K562 (cell line): Measurements from ENCODE around the gene IL9. TPM values are rescaled to one million over a fixed set of nuclear protein-coding genes. Genes with fewer than 3 reads are reported as not detected.

ENCODE experiments used
- ATAC-seq: fragments of 200-7000 bp; cut with Tn5 transposase; 3 replicates; pipeline ENCODE4 v1.9.1; 2020; ENCODE audit warnings: moderate library complexity
- BruUV-seq: library from RNA; stranded (reverse); fragments of 400-500 nt; replicated peaks from 2 replicates; lab custom pipeline; 2021; lab: Mats Ljungman, UMichigan
- CTCF ChIA-PET: fragments of 300-600 bp; formaldehyde crosslinking; extraction: SDS; loops from one replicate; lab custom pipeline; 2021; ENCODE audit warnings: low intra/inter-chr PET ratio; lab: Yijun Ruan, JAX
- POLR2A ChIA-PET: fragments of 300-600, 350-650 bp; sonication (Branson Sonifier 250); formaldehyde crosslinking; extraction: SDS; loops from one replicate; lab custom pipeline; 2021; ENCODE audit warnings: antibody characterized with exemption, inconsistent platforms; lab: Yijun Ruan, JAX
- DNase-seq, 4 experiments: peaks; one replicate each; pipeline versions ENCODE4 v3.0.0 to v3.0.0-alpha.2; 2011 to 2018; ENCODE audit warnings: low spot score in 3 of 4, mixed read lengths in 3 of 4; ENCODE audit errors: extremely low read depth in 1 of 4
- FAIRE-seq: peaks from 2 replicates; lab custom pipeline; 2011; peaks lifted over from hg19 to GRCh38; lab: Jason Lieb, UNC
- H2AFZ ChIP-seq: 2 replicates; pipeline ENCODE4 v1.6.0; 2011; ENCODE audit warnings: low read depth, low read length, control low read depth, inconsistent platforms
- H3K27ac ChIP-seq: fragments of 200-600 bp; 3 replicates; pipeline ENCODE4 v1.8.0; 2011; ENCODE audit warnings: low read depth, mild to moderate bottlenecking, control low read depth, inconsistent platforms, low read length, moderate library complexity, mixed read lengths; ENCODE audit errors: extremely low read depth
- H3K27me3 ChIP-seq, 2 experiments: fragments of 300-600 bp in 1 of 2; 2 replicates in 1 of 2; 3 replicates in 1 of 2; pipeline versions ENCODE4 v1.6.0 to v1.8.0; 2011; ENCODE audit warnings: inconsistent platforms in 2 of 2, low read length in 2 of 2, mild to moderate bottlenecking in 1 of 2, mixed read lengths in 1 of 2, moderate library complexity in 1 of 2; ENCODE audit not compliant: control insufficient read depth in 2 of 2, insufficient read depth in 2 of 2
- H3K36me3 ChIP-seq: fragments of 300-600 bp; 3 replicates; pipeline ENCODE4 v1.8.0; 2011; ENCODE audit warnings: mild to moderate bottlenecking, low read length, inconsistent platforms; ENCODE audit not compliant: control insufficient read depth, insufficient read depth
- H3K4me1 ChIP-seq, 2 experiments: fragments of 200-600 bp in 1 of 2; replicated peaks in 1 of 2; 2 replicates in 1 of 2; 3 replicates in 1 of 2; pipeline versions ENCODE4 v1.5.1 to v1.8.0; 2011; ENCODE audit warnings: inconsistent platforms in 2 of 2, low read length in 2 of 2, mild to moderate bottlenecking in 1 of 2, mixed read lengths in 1 of 2, moderate library complexity in 1 of 2; ENCODE audit not compliant: control insufficient read depth in 2 of 2, insufficient read depth in 2 of 2
- H3K4me2 ChIP-seq: 2 replicates; pipeline ENCODE4 v1.6.1; 2011; ENCODE audit warnings: low read length, control low read depth, inconsistent platforms, mixed read lengths; ENCODE audit not compliant: insufficient read depth
- H3K4me3 ChIP-seq: fragments of 200-600 bp; sonication (generic), shearing (Covaris generic); 2 replicates; pipeline ENCODE4 v1.5.1; 2016; ENCODE audit warnings: control low read depth, inconsistent platforms
- H3K79me2 ChIP-seq: fragments of 200-600 bp; 3 replicates; pipeline ENCODE4 v1.8.0; 2011; ENCODE audit warnings: low read length, inconsistent platforms; ENCODE audit not compliant: control insufficient read depth, insufficient read depth
- H3K9ac ChIP-seq, 2 experiments: 2 replicates each; pipeline versions ENCODE4 v1.6.0 to v1.6.1; 2011; ENCODE audit warnings: low read depth in 2 of 2, low read length in 2 of 2, control low read depth in 1 of 2, inconsistent platforms in 1 of 2, mild to moderate bottlenecking in 1 of 2, mixed read lengths in 1 of 2; ENCODE audit not compliant: insufficient read depth in 1 of 2
- H3K9me1 ChIP-seq: one replicate; pipeline ENCODE4 v1.6.0; 2011; ENCODE audit warnings: inconsistent platforms, mild to moderate bottlenecking, low read length, moderate library complexity; ENCODE audit not compliant: control insufficient read depth, insufficient read depth
- H3K9me3 ChIP-seq: replicated peaks from 2 replicates; pipeline ENCODE4 v1.5.1; 2011; ENCODE audit warnings: low read depth, low read length, inconsistent platforms; ENCODE audit not compliant: control insufficient read depth, insufficient read depth
- H4K20me1 ChIP-seq: replicated peaks from 2 replicates; pipeline ENCODE4 v1.6.1; 2011; ENCODE audit warnings: low read length, inconsistent platforms, mixed read lengths; ENCODE audit not compliant: control insufficient read depth, insufficient read depth
- BMI1 ChIP-seq: fragments of 150-350 bp; IDR thresholded peaks from 2 replicates; pipeline ENCODE4 v1.6.1; 2014; ENCODE audit warnings: low read length
- BRF1 ChIP-seq: IDR thresholded peaks from 3 replicates; pipeline ENCODE4 v1.6.1; 2011; ENCODE audit warnings: borderline replicate concordance, mild to moderate bottlenecking; ENCODE audit not compliant: insufficient read length; ENCODE audit errors: extremely low read depth
- CBX5 ChIP-seq: IDR thresholded peaks from 2 replicates; pipeline ENCODE4 v1.6.1; 2014; ENCODE audit warnings: low read depth, borderline replicate concordance
- CTCF ChIP-seq, 3 experiments: IDR thresholded peaks in 2 of 3; conservative IDR thresholded peaks in 1 of 3; 2 replicates each; pipeline ENCODE4 v1.5.1; 2011 to 2012; ENCODE audit warnings: low read length in 3 of 3, mild to moderate bottlenecking in 3 of 3, control low read depth in 2 of 3, improper control_type of control experiment in 1 of 3, inconsistent platforms in 1 of 3, low read depth in 1 of 3, mixed read lengths in 1 of 3, moderate library complexity in 1 of 3; ENCODE audit not compliant: insufficient read depth in 2 of 3
- FOXK1 ChIP-seq: sonication (generic); formaldehyde crosslinking; IDR thresholded peaks from 2 replicates; pipeline ENCODE4 v1.8.0; 2022; ENCODE audit warnings: missing genetic modification reagents, mild to moderate bottlenecking, borderline replicate concordance
- SMAD4 ChIP-seq: fragments of 250-450 bp; sonication (Bioruptor Pico); conservative IDR thresholded peaks from 2 replicates; pipeline ENCODE4 v1.8.0; 2021; ENCODE audit warnings: inconsistent platforms, mild to moderate bottlenecking, moderate library complexity
- SRSF3 ChIP-seq: fragments of 200-400 bp; formaldehyde crosslinking; IDR thresholded peaks from 2 replicates; pipeline ENCODE4 v1.6.1; 2016; ENCODE audit warnings: mild to moderate bottlenecking, low read length, moderate library complexity; ENCODE audit not compliant: insufficient read depth
- USF2 ChIP-seq: sonication (generic); formaldehyde crosslinking; IDR thresholded peaks from 2 replicates; pipeline ENCODE4 v1.5.0; 2020; ENCODE audit warnings: missing genetic modification reagents
- ZBTB1 ChIP-seq: sonication (generic); formaldehyde crosslinking; IDR thresholded peaks from 2 replicates; pipeline ENCODE4 v1.8.1; 2023; ENCODE audit warnings: missing genetic modification reagents, low read depth, mild to moderate bottlenecking, borderline replicate concordance
- WGBS: fragments of 100-300 bp; shearing (Covaris generic); methylation state at CpG from one replicate; pipeline ENCODE4 v1.1.6; 2016; ENCODE audit warnings: low coverage, mixed read lengths; ENCODE audit not compliant: insufficient coverage; ENCODE audit errors: missing lambda C conversion rate; 5-methylcytosine and 5-hydroxymethylcytosine counted together
- in situ Hi-C: fragments of 300-500 bp; cut with MboI; formaldehyde crosslinking; loops from 4 replicates; pipeline ENCODE4 v1.15.0; 2018; ENCODE audit warnings: inconsistent platforms, mixed read lengths
- intact Hi-C: fragments of 100-400 bp; cut with micrococcal nuclease; formaldehyde crosslinking; loops from 2 replicates; pipeline ENCODE4 v1.14.2; 2022
- polyA plus RNA-seq, 8 experiments: library from polyadenylated mRNA; depleted of rRNA in 4 of 8; stranded (reverse) in 5 of 8; unstranded in 3 of 8; fragments of >200 nt; fragmentation: Nextera tagmentation in 2 of 8; fragmentation: Illumina TruSeq in 1 of 8; extraction: Ambion mirVana in 2 of 8; extraction: Trizol in 1 of 8; gene quantifications; 2 replicates each; pipeline versions ENCODE4 v1.2.1 to v1.2.3, GENCODE V29; 2011 to 2014; ENCODE audit warnings: inconsistent platforms in 1 of 8, missing spikeins in 1 of 8
- total RNA-seq, 7 experiments: library from RNA; depleted of rRNA in 6 of 7; stranded (reverse); fragments of >200 nt in 6 of 7; fragmentation: Illumina TruSeq in 2 of 7; extraction: Trizol in 2 of 7; gene quantifications; 2 replicates each; pipeline versions ENCODE4 v1.2.1 to v1.2.3, GENCODE V29; 2011 to 2021; ENCODE audit warnings: low replicate concordance in 1 of 7

The IL9 gene
- total and polyA plus RNA-seq, 9 of the 15 experiments (the other 6 are each of a cell fraction or from before 2014, with no cell fraction given): not detected

- no peak for TF ChIP-seq USF2 (CRISPR knock-in tag)
- no peak for TF ChIP-seq BRF1
Observed at GRCh38 chr5:135890296-135890695, 5.3 kb downstream of the IL9 start (continued).

- H3K27ac ChIP-seq: no peak overlapping the region
- BruUV-seq: no TSS peak
- POLR2A ChIA-PET: no interaction called here
- no peak overlapping the region for H3K4me2 ChIP-seq
- no peaks in the 10 kb centered on the region for H3K9me3 ChIP-seq
- peak in 3 of 4 experiments; percentile 6 to 18 (median 13) for DNase-seq
- peak; percentile 74 for ATAC-seq
- H2AFZ ChIP-seq: no peak overlapping the region
- H3K27me3 ChIP-seq: peaks cover 0 to 13% of the 10 kb centered on the region in 2 experiments; a peak in 3 of 5 replicates
- whole genome bisulfite sequencing: 29% methylated on average over 13 of the region's 13 CpGs
- intact Hi-C loops (loop anchor here (1.0 to 5.0 kb wide), 3 partner anchors 54 to 324 kb away; no protein-coding TSS in a partner anchor), in situ Hi-C loops (loop anchor here (5.0 kb wide), 2 partner anchors 174 to 324 kb away; no protein-coding TSS in a partner anchor)
- peaks cover 9% of the 10 kb centered on the region; the same call in 1 of the 2 replicates for H4K20me1 ChIP-seq
- CTCF ChIA-PET: interaction anchor here (1.2 to 2.0 kb wide), 3 partner anchors 174 to 324 kb away, joined by 5 to 14 read pairs (median 13); no protein-coding TSS in a partner anchor
- TF ChIP-seq SRSF3: no peak
- no peak for TF ChIP-seq ZBTB1
- TF ChIP-seq FOXK1 (CRISPR knock-in tag): no peak
- no peak for TF ChIP-seq CBX5
- no peak for TF ChIP-seq BMI1
- no peak for TF ChIP-seq CTCF (IDR thresholded peaks at IDR 0.05 in 2 of 3, conservative IDR thresholded peaks at IDR 0.05 in 1 of 3; ENCODE audit: insufficient read depth in 2 of 3, low read depth in 1 of 3, low read length in 3 of 3)
- TF ChIP-seq SMAD4 (CRISPR knock-in tag): no peak
- no peak overlapping the region for H3K4me3 ChIP-seq
- no peak overlapping the region for H3K9ac ChIP-seq
- no peak for FAIRE-seq
- H3K36me3 ChIP-seq: no peaks in the 10 kb centered on the region
- H3K79me2 ChIP-seq: no peaks in the 10 kb centered on the region
- no peaks in the 10 kb centered on the region for H3K4me1 ChIP-seq
- no peaks in the 10 kb centered on the region for H3K9me1 ChIP-seq
Observed at GRCh38 chr5:135887881-135888614, 7.6 kb downstream of the IL9 start.
